CD4-positive, CD25-positive, alpha-beta regulatory T cell (primary cell): ENCODE results near the gene ANK3. TPM values are rescaled to one million over a fixed set of nuclear protein-coding genes. Genes with fewer than 3 reads are reported as not detected.

Experiments used
- ATAC-seq, 2 donors: fragments of 150-1000 bp; cut with Tn5 transposase; one replicate each; pipeline ENCODE4 v1.10.0; 2021; ENCODE audit warnings: low read depth in 2 of 2, moderate number of reproducible peaks in 2 of 2, moderate library complexity in 1 of 2
- DNase-seq, 3 donors: peaks; one replicate each; pipeline versions ENCODE4 v3.0.0 to v3.0.0-alpha.2; 2012 to 2022; ENCODE audit warnings: mixed read lengths in 1 of 3
- H3K27ac ChIP-seq: one replicate; pipeline ENCODE4 v1.7.0; 2013; ENCODE audit warnings: mild to moderate bottlenecking, low read length; ENCODE audit not compliant: insufficient read depth, poor library complexity, severe bottlenecking
- H3K27me3 ChIP-seq: one replicate; pipeline ENCODE4 v1.7.0; 2013; ENCODE audit warnings: low read length; ENCODE audit not compliant: control insufficient read depth, insufficient read depth
- H3K36me3 ChIP-seq: one replicate; pipeline ENCODE4 v1.7.0; 2013; ENCODE audit warnings: mild to moderate bottlenecking, low read length, moderate library complexity; ENCODE audit not compliant: control insufficient read depth, insufficient read depth
- H3K4me1 ChIP-seq: 2 replicates; pipeline ENCODE4 v1.7.0; 2013; ENCODE audit warnings: mild to moderate bottlenecking, low read length; ENCODE audit not compliant: insufficient read depth, control insufficient read depth, poor library complexity, severe bottlenecking
- H3K4me3 ChIP-seq: one replicate; pipeline ENCODE4 v1.7.0; 2013; ENCODE audit warnings: low read depth, mild to moderate bottlenecking, low read length, moderate library complexity
- H3K9me3 ChIP-seq, 2 experiments: 1 replicate in 1 of 2; 2 replicates in 1 of 2; pipeline ENCODE4 v1.7.0; 2013; ENCODE audit warnings: low read length in 2 of 2, mild to moderate bottlenecking in 1 of 2, moderate library complexity in 1 of 2; ENCODE audit not compliant: control insufficient read depth in 2 of 2
- H3K27ac Mint-ChIP-seq, 3 donors: one replicate each; pipeline ENCODE4 v1.8.0; 2020 to 2022; ENCODE audit warnings: mild to moderate bottlenecking in 3 of 3, mixed read lengths in 3 of 3, moderate library complexity in 2 of 3
- H3K27me3 Mint-ChIP-seq: one replicate; pipeline ENCODE4 v1.8.0; 2022; ENCODE audit warnings: mild to moderate bottlenecking, mixed read lengths
- H3K36me3 Mint-ChIP-seq: one replicate; pipeline ENCODE4 v1.8.0; 2020; ENCODE audit warnings: mixed read lengths
- H3K4me1 Mint-ChIP-seq, 4 donors: one replicate each; pipeline ENCODE4 v1.8.0; 2020 to 2022; ENCODE audit warnings: mixed read lengths in 4 of 4, mild to moderate bottlenecking in 1 of 4
- H3K4me3 Mint-ChIP-seq, 4 donors: one replicate each; pipeline ENCODE4 v1.8.0; 2020 to 2022; ENCODE audit warnings: mild to moderate bottlenecking in 4 of 4, mixed read lengths in 4 of 4, moderate library complexity in 3 of 4
- H3K9me3 Mint-ChIP-seq, 7 donors: one replicate each; pipeline ENCODE4 v1.8.0; 2020 to 2022; ENCODE audit warnings: mixed read lengths in 7 of 7, mild to moderate bottlenecking in 3 of 7, moderate library complexity in 2 of 7
- polyA plus RNA-seq, 4 donors: library from polyadenylated mRNA; unstranded; fragments of 300-500 nt; fragmentation: Illumina TruSeq; gene quantifications; one replicate each; pipeline ENCODE4 v1.2.3, GENCODE V29; 2021
- total RNA-seq: library from RNA; stranded (reverse); gene quantifications from one replicate; pipeline ENCODE4 v1.2.3, GENCODE V29; 2022

ANK3 gene
- total and polyA plus RNA-seq, 5 donors from 2014 or later, result 1.8 to 32.6 (median 3.1) TPM

- H3K4me1 ChIP-seq, result no peaks in the 10 kb centered on the region
- Mint-ChIP-seq H3K27ac (no peak overlapping the region), H3K36me3 (no peaks in the 10 kb centered on the region), H3K27me3 (peaks cover 15% of the 10 kb centered on the region), H3K4me1 (peaks cover 0 to 6% (median 3%) of the 10 kb centered on the region in 4 donors), H3K9me3 (peaks cover 0 to 5% (median 0%) of the 10 kb centered on the region in 7 donors), H3K4me3 (no peak overlapping the region)
- ATAC-seq (no peak), DNase-seq (no peak)
- H3K4me3 ChIP-seq, result no peak overlapping the region
- H3K36me3 ChIP-seq, result no peaks in the 10 kb centered on the region
- H3K27ac ChIP-seq, result no peak overlapping the region
- no peaks in the 10 kb centered on the region for H3K9me3 ChIP-seq
- no peaks in the 10 kb centered on the region for H3K27me3 ChIP-seq
Observed at GRCh38 chr10:60205741-60206140, 183.9 kb downstream of the ANK3 start.

DNA sequence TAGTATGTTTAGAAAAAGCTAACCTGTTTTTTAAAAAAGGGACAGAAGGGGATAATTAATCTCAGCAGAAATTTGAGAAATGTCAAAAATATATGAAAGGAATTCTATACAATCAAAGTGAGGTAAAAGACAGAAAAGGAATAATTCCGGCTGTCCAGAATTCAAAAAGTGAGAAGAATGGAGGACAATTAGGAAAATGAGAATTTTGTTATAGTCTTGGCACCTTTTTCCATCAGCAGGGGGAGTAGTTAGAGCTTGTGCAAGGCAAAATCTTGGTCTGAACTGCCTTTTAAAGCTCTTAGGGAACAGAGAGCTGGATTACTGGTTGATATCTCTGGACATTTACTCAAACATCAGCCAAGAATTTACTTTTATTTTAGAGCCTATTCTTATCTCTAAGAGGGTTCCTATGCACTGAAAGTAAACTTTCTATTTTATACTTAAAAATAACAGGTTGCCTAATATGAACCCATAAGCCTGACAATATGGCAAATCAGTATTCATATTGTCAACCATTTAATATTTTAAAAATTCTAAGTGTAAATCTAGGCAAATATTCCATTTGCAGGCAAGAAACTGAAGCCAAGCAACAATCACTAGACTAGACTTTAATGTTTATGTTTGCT, 185.6 kb downstream of the ANK3 start:
- H3K4me3 ChIP-seq, result no peak overlapping the region
- H3K27me3 ChIP-seq, result no peaks in the 10 kb centered on the region
- Mint-ChIP-seq H3K9me3 (peaks cover 0 to 2% (median 0%) of the 10 kb centered on the region in 7 donors), H3K36me3 (no peaks in the 10 kb centered on the region), H3K27ac (no peak overlapping the region), H3K4me3 (no peak overlapping the region), H3K4me1 (no peaks in the 10 kb centered on the region), H3K27me3 (peaks cover 15% of the 10 kb centered on the region)
- H3K9me3 ChIP-seq, result no peaks in the 10 kb centered on the region
- no peak for ATAC-seq
- DNase-seq, result no peak
- H3K27ac ChIP-seq, result no peak overlapping the region
- H3K36me3 ChIP-seq, result no peaks in the 10 kb centered on the region
- H3K4me1 ChIP-seq, result no peaks in the 10 kb centered on the region

GRCh38 chr10:60200682-60201053, 189.0 kb downstream of the ANK3 start:
- DNase-seq (no peak), ATAC-seq (no peak)
- H3K4me3 ChIP-seq, result no peak overlapping the region
- H3K4me1 ChIP-seq, result no peaks in the 10 kb centered on the region
- no peak overlapping the region for H3K27ac ChIP-seq
- no peak overlapping the region for H3K27ac Mint-ChIP-seq
- no peaks in the 10 kb centered on the region for H3K9me3 ChIP-seq
- no peaks in the 10 kb centered on the region for H3K27me3 ChIP-seq
- no peaks in the 10 kb centered on the region for H3K4me1 Mint-ChIP-seq
- H3K36me3 Mint-ChIP-seq, result no peaks in the 10 kb centered on the region
- H3K4me3 Mint-ChIP-seq, result no peak overlapping the region
- no peaks in the 10 kb centered on the region for H3K9me3 Mint-ChIP-seq
- no peaks in the 10 kb centered on the region for H3K36me3 ChIP-seq
- peaks cover 6% of the 10 kb centered on the region for H3K27me3 Mint-ChIP-seq

- Histone ChIP-seq H3K27ac (no peak overlapping the region), H3K4me3 (no peak overlapping the region), H3K4me1 (no peaks in the 10 kb centered on the region), H3K9me3 (no peaks in the 10 kb centered on the region), H3K36me3 (no peaks in the 10 kb centered on the region), H3K27me3 (no peaks in the 10 kb centered on the region)
- Mint-ChIP-seq H3K27ac (no peak overlapping the region), H3K36me3 (no peaks in the 10 kb centered on the region), H3K27me3 (peaks cover 6% of the 10 kb centered on the region), H3K9me3 (no peaks in the 10 kb centered on the region), H3K4me1 (no peaks in the 10 kb centered on the region), H3K4me3 (no peak overlapping the region)
- DNase-seq, result no peak
- ATAC-seq, result no peak
Observed at GRCh38 chr10:60200012-60200681, 189.5 kb downstream of the ANK3 start.

DNA sequence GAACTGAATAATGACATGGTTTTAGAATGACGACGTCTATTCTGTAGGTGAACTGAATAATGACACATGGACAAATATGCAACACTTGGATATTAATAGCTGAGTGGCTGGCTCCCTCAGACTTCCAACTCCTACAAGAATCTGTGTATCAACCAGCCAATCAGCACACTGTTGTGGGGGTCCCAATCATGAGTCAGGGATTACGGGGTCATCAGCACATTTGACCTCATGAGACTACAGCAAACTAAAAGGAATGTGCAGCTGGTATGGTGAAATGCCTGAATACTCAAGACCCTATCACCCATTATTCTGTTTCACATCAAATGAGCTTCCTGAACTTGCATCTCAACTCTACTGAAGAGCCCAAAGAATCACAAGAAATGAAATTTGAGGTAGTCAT, 192.5 kb downstream of the ANK3 start:
- Mint-ChIP-seq H3K36me3 (no peaks in the 10 kb centered on the region), H3K27me3 (no peaks in the 10 kb centered on the region), H3K27ac (no peak overlapping the region), H3K9me3 (no peaks in the 10 kb centered on the region), H3K4me3 (no peak overlapping the region), H3K4me1 (no peaks in the 10 kb centered on the region)
- no peak for ATAC-seq
- Histone ChIP-seq H3K4me1 (no peaks in the 10 kb centered on the region), H3K27ac (no peak overlapping the region), H3K27me3 (no peaks in the 10 kb centered on the region), H3K36me3 (no peaks in the 10 kb centered on the region), H3K9me3 (no peaks in the 10 kb centered on the region), H3K4me3 (no peak overlapping the region)
- DNase-seq, result no peak

- Histone ChIP-seq H3K9me3 (no peaks in the 10 kb centered on the region), H3K4me3 (no peak overlapping the region), H3K36me3 (no peaks in the 10 kb centered on the region), H3K27me3 (no peaks in the 10 kb centered on the region), H3K4me1 (no peaks in the 10 kb centered on the region), H3K27ac (no peak overlapping the region)
- Mint-ChIP-seq H3K27ac (no peak overlapping the region), H3K36me3 (no peaks in the 10 kb centered on the region), H3K4me1 (no peaks in the 10 kb centered on the region), H3K27me3 (no peaks in the 10 kb centered on the region), H3K4me3 (no peak overlapping the region), H3K9me3 (peaks cover 0 to 2% (median 0%) of the 10 kb centered on the region in 7 donors)
- ATAC-seq (no peak), DNase-seq (no peak)
Observed at GRCh38 chr10:60194421-60194820, 195.3 kb downstream of the ANK3 start.

DNA sequence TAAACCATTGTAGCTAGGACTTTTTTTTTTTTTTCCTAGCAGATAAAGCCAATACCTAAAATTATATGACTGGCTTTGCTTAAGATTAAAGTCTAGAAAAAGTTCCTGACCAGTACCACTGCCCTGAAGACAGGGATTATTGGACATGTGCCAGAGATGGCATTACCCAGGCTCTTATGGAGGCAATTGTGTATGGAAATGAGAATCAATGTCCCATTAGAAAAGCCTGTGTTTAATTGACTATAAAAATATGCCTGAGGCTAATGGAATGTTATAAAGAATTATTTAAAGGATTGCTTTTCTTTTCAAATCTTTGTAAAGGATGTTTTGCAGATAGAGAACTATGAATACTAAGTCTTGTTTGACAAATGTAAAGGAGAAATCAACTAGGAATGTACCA, 196.7 kb downstream of the ANK3 start:
- no peak overlapping the region for H3K4me3 Mint-ChIP-seq
- Histone ChIP-seq H3K4me3 (no peak overlapping the region), H3K36me3 (no peaks in the 10 kb centered on the region), H3K27me3 (no peaks in the 10 kb centered on the region), H3K9me3 (no peaks in the 10 kb centered on the region), H3K27ac (no peak overlapping the region), H3K4me1 (no peaks in the 10 kb centered on the region)
- H3K36me3 Mint-ChIP-seq, result no peaks in the 10 kb centered on the region
- ATAC-seq (no peak), DNase-seq (no peak)
- H3K4me1 Mint-ChIP-seq, result no peaks in the 10 kb centered on the region
- H3K27ac Mint-ChIP-seq, result no peak overlapping the region
- H3K9me3 Mint-ChIP-seq, result peaks cover 0 to 2% (median 0%) of the 10 kb centered on the region in 7 donors
- no peaks in the 10 kb centered on the region for H3K27me3 Mint-ChIP-seq

GRCh38 chr10:60189861-60190475, 199.7 kb downstream of the ANK3 start:
- Mint-ChIP-seq H3K27me3 (peaks cover 4% of the 10 kb centered on the region), H3K36me3 (no peaks in the 10 kb centered on the region), H3K9me3 (peaks cover 0 to 2% (median 0%) of the 10 kb centered on the region in 7 donors), H3K4me1 (no peaks in the 10 kb centered on the region), H3K4me3 (no peak overlapping the region), H3K27ac (no peak overlapping the region)
- Histone ChIP-seq H3K4me3 (no peak overlapping the region), H3K27me3 (no peaks in the 10 kb centered on the region), H3K4me1 (no peaks in the 10 kb centered on the region), H3K9me3 (no peaks in the 10 kb centered on the region), H3K36me3 (no peaks in the 10 kb centered on the region), H3K27ac (no peak overlapping the region)
- DNase-seq (no peak), ATAC-seq (no peak)
